HG03135 (cell line): ENCODE data around the gene RBM23.
"Not testable (repeated sequence)": the region's sequence is repeated elsewhere in the genome, so short reads cannot be mapped to it uniquely, and the experiment has no call there.

Experiments
- ATAC-seq: cut with Tn5 transposase; IDR thresholded peaks from one replicate; pipeline ENCODE4 v1.9.1; 2021; ENCODE audit warnings: mild to moderate bottlenecking, moderate library complexity; ENCODE audit not compliant: unreplicated experiment

RBM23 gene

GRCh38 chr14:22870811-22871223 is 48.1 kb downstream of the RBM23 start:
- ATAC-seq = peak; percentile 39

- no peak for ATAC-seq
These were observed 52.1 kb downstream of the RBM23 start for GRCh38 chr14:22866874-22867273.

GRCh38 chr14:22865424-22866405 is 53.2 kb downstream of the RBM23 start:
- no peak for ATAC-seq

- no peak for ATAC-seq
These were observed 54.0 kb downstream of the RBM23 start for GRCh38 chr14:22864979-22865378.

- no peak for ATAC-seq
These were observed 57.3 kb downstream of the RBM23 start for GRCh38 chr14:22861651-22862050.

- not testable (repeated sequence) for ATAC-seq
These were observed 58.6 kb downstream of the RBM23 start for GRCh38 chr14:22860377-22860776.

GRCh38 chr14:22856428-22856827 is 62.5 kb downstream of the RBM23 start:
- ATAC-seq = no peak

GRCh38 chr14:22854963-22855724 is 63.8 kb downstream of the RBM23 start:
- ATAC-seq = no peak

- ATAC-seq = not testable (repeated sequence)
These were observed 64.7 kb downstream of the RBM23 start for GRCh38 chr14:22854296-22854695.

- peak; percentile 69 for ATAC-seq
These were observed 65.8 kb downstream of the RBM23 start for GRCh38 chr14:22852940-22853767.

- ATAC-seq = no peak
These were observed 66.4 kb downstream of the RBM23 start for GRCh38 chr14:22852599-22852939.

GRCh38 chr14:22852178-22852577 is 66.8 kb downstream of the RBM23 start:
- ATAC-seq = not testable (repeated sequence)

GRCh38 chr14:22850944-22851764 is 67.8 kb downstream of the RBM23 start:
- no peak for ATAC-seq

GRCh38 chr14:22849212-22849819 is 69.6 kb downstream of the RBM23 start:
- no peak for ATAC-seq

- ATAC-seq = no peak
These were observed 70.4 kb downstream of the RBM23 start for GRCh38 chr14:22848351-22849164.

- ATAC-seq = no peak
These were observed 71.1 kb downstream of the RBM23 start for GRCh38 chr14:22847661-22848341.

GRCh38 chr14:22846811-22847307 is 72.1 kb downstream of the RBM23 start:
- no peak for ATAC-seq
